GM18951 (cell line): ENCODE results near the gene NKAIN2.

ENCODE experiments used
- POLR2A ChIP-seq: IDR thresholded peaks from 4 replicates; pipeline ENCODE4 v1.6.1; 2011; ENCODE audit warnings: mild to moderate bottlenecking; ENCODE audit not compliant: insufficient read length, insufficient read depth; ENCODE audit errors: extremely low read depth
- in situ Hi-C: fragments of 300-500 bp; cut with MboI; formaldehyde crosslinking; loops from one replicate; pipeline ENCODE4 v1.12.0; 2022; ENCODE audit warnings: low sequenced_read_pairs, mixed read lengths, inconsistent platforms; ENCODE audit not compliant: unreplicated experiment

NKAIN2 gene

GRCh38 chr6:124868481-124868880 is 1064.8 kb downstream of the NKAIN2 start:
- in situ Hi-C loops, result no loop called here

GRCh38 chr6:124869416-124869815 is 1065.8 kb downstream of the NKAIN2 start:
- in situ Hi-C loops, result no loop called here

More at GRCh38 chr6:124868481-124868880, 1064.8 kb downstream of the NKAIN2 start:
- TF ChIP-seq POLR2A, result no peak

DNA sequence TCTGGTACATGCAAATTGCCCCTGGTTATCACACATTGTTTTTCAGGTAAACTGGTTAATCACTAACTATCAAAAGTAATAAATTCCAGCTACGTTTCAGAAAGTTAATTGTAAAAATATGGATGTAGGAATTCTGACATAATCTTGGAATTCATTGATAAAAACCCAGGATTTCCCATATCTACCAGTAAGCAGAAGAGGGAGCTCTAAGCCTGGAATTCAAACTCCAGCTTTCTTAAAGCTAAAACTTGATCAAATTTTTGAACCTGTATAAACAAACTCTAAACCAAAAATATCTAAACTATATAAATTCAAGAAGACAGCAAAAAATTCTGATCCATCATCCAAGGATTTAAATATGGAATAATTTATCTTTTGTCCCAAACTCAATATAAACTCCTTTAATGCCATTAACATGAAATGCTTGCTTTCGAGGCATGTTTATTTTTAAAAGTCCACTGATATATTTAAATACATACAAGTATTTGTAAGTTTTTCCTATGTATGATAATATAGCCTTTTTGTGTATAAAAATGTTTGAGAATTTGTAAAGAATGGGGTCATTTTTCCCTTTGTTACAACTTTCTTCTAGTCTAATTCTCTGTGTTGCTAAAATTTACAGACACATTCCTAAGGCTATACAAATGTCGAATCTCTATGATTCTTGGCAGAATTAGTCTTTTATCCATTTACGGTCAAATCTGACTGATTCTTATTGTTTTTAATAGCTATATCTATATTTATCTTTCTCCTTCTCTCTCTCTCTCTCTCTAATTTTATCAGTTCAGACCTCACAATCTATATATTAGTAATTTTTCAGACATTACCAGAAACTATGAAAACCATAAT is 1067.2 kb downstream of the NKAIN2 start:
- TF ChIP-seq POLR2A, result no peak
- in situ Hi-C loops, result loop anchor here (10.0 kb wide), 1 partner anchor 244 kb away; no protein-coding TSS in a partner anchor

More at GRCh38 chr6:124869416-124869815, 1065.8 kb downstream of the NKAIN2 start:
- TF ChIP-seq POLR2A, result no peak

DNA sequence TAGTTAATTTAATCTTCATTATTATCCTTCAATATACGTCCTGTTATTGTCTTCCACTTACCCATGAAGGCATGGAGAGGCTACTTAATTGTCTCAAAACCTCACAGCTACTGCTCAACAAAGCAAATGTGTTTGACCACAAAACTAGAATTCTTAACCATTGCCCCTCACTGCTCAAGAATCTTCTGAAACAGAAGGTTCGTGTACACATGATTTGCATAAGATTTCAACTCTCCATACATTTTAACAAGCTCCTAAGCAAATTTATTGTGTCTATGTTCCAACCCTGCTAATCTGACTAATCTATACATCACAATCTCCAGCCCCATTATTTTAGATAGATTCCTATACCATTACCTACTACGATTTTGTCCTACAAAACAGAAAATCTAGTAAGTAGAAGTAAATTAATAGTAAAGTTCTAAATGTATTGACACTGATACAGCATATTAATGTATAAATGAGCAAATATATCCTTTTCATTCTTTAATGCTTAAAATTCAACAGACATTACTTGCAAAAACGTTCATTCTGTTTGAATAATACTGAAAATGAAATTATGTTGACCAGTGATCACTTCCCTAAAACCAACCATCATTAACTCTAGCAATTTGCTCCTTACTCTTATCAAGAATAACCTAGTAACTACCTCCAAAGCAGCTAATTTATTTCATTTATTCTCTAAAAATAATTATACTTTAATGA is 1068.8 kb downstream of the NKAIN2 start:
- TF ChIP-seq POLR2A, result no peak
- in situ Hi-C loops, result loop anchor here (10.0 kb wide), 1 partner anchor 242 kb away; no protein-coding TSS in a partner anchor

DNA sequence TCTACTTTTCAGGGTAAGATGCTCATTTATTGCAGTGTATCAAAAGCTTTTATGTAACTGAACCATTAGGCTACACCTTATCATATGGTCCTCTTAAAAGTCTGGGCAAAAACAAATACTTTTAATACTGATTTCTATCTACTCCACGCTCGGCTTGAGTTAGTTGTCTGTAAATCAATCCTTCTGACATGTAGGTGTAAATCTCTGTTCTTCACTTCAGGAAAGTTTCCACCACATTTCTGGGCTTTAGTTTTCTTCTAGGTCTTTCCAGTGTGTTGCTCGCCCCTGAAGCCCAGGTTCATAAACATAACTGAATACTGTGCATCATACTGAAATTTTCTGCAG is 1069.4 kb downstream of the NKAIN2 start:
- in situ Hi-C loops, result loop anchor here (10.0 kb wide), 1 partner anchor 242 kb away; no protein-coding TSS in a partner anchor
- no peak for TF ChIP-seq POLR2A
